Lower leg skin (tissue), 4 donors: ENCODE data around the gene DUSP3. TPM values are rescaled to one million over a fixed set of nuclear protein-coding genes. Genes with fewer than 3 reads are reported as not detected.
A peak's percentile ranks its signal among the peaks of the same experiment; 100 is the strongest.

ENCODE experiments used
- DNase-seq, 2 donors: peaks; one replicate each; pipeline ENCODE4 v3.0.0-alpha.2; 2019; ENCODE audit warnings: low spot score in 2 of 2
- H3K4me3 ChIP-seq: fragments of 200-600 bp; sonication (generic); 2 replicates; pipeline ENCODE4 v1.5.1; 2017; ENCODE audit warnings: mild to moderate bottlenecking, low read depth; ENCODE audit not compliant: poor library complexity, severe bottlenecking
- POLR2A ChIP-seq, 2 donors: fragments of 450-650 bp; IDR thresholded peaks; one replicate each; pipeline ENCODE4 v1.6.1; 2016 to 2017; ENCODE audit warnings: antibody characterized with exemption in 2 of 2, mild to moderate bottlenecking in 1 of 2, moderate library complexity in 1 of 2
- WGBS, 2 donors: methylation state at CpG; one replicate each; pipeline ENCODE4 v1.1.5; 2018; 5-methylcytosine and 5-hydroxymethylcytosine counted together
- intact Hi-C: fragments of 100-400 bp; cut with DNase I; formaldehyde crosslinking; loops from one replicate; pipeline ENCODE4 v1.15.0; 2023; ENCODE audit warnings: low total_unique reads
- total RNA-seq, 4 donors: library from RNA; depleted of rRNA; stranded (reverse); fragments of >200 nt; gene quantifications; one replicate each; pipeline ENCODE4 v1.1.0, GENCODE V29; 2016
- TF ChIP-seq, protein P1 (sequence below), 3 donors: fragments of 450-650 bp; IDR thresholded peaks; one replicate each; pipeline ENCODE4 v1.5.1; 2016; ENCODE audit warnings: antibody characterized with exemption in 3 of 3, mild to moderate bottlenecking in 3 of 3, moderate library complexity in 2 of 3

Gene DUSP3
- total RNA-seq, 4 donors from 2014 or later: 33.2 to 44.1 (median 37.9) TPM

- DNase-seq: no peak
- no peak for TF ChIP-seq POLR2A (IDR thresholded peaks at IDR 0.05)
- TF ChIP-seq, protein P1, sequence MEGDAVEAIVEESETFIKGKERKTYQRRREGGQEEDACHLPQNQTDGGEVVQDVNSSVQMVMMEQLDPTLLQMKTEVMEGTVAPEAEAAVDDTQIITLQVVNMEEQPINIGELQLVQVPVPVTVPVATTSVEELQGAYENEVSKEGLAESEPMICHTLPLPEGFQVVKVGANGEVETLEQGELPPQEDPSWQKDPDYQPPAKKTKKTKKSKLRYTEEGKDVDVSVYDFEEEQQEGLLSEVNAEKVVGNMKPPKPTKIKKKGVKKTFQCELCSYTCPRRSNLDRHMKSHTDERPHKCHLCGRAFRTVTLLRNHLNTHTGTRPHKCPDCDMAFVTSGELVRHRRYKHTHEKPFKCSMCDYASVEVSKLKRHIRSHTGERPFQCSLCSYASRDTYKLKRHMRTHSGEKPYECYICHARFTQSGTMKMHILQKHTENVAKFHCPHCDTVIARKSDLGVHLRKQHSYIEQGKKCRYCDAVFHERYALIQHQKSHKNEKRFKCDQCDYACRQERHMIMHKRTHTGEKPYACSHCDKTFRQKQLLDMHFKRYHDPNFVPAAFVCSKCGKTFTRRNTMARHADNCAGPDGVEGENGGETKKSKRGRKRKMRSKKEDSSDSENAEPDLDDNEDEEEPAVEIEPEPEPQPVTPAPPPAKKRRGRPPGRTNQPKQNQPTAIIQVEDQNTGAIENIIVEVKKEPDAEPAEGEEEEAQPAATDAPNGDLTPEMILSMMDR (IDR thresholded peaks at IDR 0.05): no peak
- WGBS, 2 donors: 71 to 83% methylated on average over 5 of the region's 5 CpGs
- intact Hi-C loops: no loop called here
- H3K4me3 ChIP-seq: no peak overlapping the region
Measured at GRCh38 chr17:43822570-43823190, 43.9 kb upstream of the DUSP3 start.

- WGBS, 2 donors: 90 to 91% methylated on average over 14 of the region's 14 CpGs
- peak in 1 of 2 donors; percentile 81 for DNase-seq
- no peak for TF ChIP-seq POLR2A (IDR thresholded peaks at IDR 0.05)
- TF ChIP-seq, protein P1 (IDR thresholded peaks at IDR 0.05): no peak
- intact Hi-C loops: no loop called here
- H3K4me3 ChIP-seq: no peak overlapping the region
Measured at GRCh38 chr17:43820759-43821158, 42.0 kb upstream of the DUSP3 start.

GRCh38 chr17:43818966-43819365 is 40.2 kb upstream of the DUSP3 start:
- no peak for TF ChIP-seq POLR2A (IDR thresholded peaks at IDR 0.05)
- TF ChIP-seq, protein P1 (IDR thresholded peaks at IDR 0.05): no peak
- intact Hi-C loops: no loop called here
- 93 to 97% methylated on average over 5 of the region's 5 CpGs for WGBS, 2 donors
- no peak overlapping the region for H3K4me3 ChIP-seq
- DNase-seq: peak in 1 of 2 donors; percentile 56

DNA sequence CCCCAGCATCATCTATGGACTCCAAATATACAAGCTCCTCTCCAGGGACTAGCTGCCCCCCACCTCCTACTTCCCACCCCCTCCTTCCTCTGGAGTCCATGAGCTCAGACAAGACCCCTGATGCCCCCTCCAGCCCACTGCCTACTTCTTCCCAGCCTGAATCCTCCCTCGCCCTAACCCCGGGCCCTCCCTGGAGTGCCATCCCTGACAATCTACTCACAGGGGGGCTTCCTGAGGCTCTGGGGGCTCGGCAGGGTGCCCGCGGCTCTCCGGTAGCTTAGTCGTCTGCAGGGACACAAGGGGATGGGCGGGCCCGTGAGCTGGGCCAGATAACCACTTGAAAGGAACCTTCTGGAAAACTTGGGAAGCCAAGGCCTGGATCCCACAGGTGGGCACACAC is 39.0 kb upstream of the DUSP3 start:
- intact Hi-C loops: no loop called here
- TF ChIP-seq POLR2A (IDR thresholded peaks at IDR 0.05): no peak
- TF ChIP-seq, protein P1 (IDR thresholded peaks at IDR 0.05): no peak
- DNase-seq: peak in 1 of 2 donors; percentile 73
- no peak overlapping the region for H3K4me3 ChIP-seq
- WGBS, 2 donors: 88 to 92% methylated on average over 9 of the region's 9 CpGs

DNA sequence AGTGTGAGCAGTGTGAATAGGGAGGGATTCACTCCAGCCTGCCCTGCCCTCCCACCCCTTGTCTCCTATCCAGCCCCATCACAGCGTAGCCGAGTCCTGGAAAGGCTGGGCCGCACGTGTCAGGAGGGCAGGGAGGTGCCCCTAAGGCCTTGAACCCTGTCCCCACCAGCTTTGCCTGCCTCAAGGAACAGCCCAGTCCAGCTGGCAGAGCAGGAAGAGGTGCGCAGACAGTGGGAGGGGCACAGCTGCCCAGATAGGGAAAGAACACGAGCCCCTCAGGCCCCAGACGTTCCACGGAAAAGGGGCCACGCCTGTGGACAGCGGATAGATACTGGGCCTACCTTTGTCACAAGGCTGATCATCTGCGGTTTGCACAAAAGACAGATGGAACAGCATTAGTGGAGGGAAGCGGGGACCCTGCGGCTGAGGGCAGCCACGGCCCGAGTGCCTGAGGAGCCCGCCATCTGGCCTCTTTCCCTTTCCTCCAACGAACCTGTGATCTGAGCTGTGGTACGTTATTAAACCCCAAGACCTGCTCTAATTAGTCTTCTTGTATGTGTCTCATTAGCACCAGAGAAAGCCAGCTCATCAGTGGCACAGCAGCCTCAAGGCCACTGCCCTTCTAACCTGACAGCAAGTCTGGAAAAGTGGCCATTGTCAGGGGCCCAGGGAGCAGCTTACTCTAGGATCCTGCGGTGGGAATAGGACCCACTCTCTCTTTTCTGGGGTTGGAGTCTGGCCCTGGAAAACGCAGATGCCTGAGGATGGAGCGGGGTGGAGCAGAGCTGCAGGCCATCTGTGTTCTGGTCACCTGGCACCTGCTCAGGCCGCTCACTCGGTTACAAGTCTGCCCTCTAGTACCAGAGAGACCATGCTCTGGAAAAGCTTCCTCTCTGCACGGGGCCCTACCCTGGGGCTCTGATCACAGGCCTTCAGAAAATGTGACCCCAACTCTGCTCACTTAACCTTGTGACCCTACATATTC is 37.9 kb upstream of the DUSP3 start:
- TF ChIP-seq POLR2A (IDR thresholded peaks at IDR 0.05): no peak
- TF ChIP-seq, protein P1 (IDR thresholded peaks at IDR 0.05): no peak
- intact Hi-C loops: no loop called here
- 93% methylated on average over 24 of the region's 24 CpGs for WGBS, 2 donors
- peak in 1 of 2 donors; percentile 43 for DNase-seq
- no peak overlapping the region for H3K4me3 ChIP-seq
